Left cardiac atrium (tissue), 4 donors: ENCODE measurements around the gene GPR101. TPM values are rescaled to one million over a fixed set of nuclear protein-coding genes. Genes with fewer than 3 reads are reported as not detected.
"Not testable (repeated sequence)": the region's sequence is repeated elsewhere in the genome, so short reads cannot be mapped to it uniquely, and the experiment has no call there.

Experiments
- ATAC-seq, 2 donors: fragments of 200-7000 bp; cut with Tn5 transposase; one replicate each; pipeline ENCODE4 v1.9.1; 2020; ENCODE audit warnings: mild to moderate bottlenecking in 2 of 2, moderate library complexity in 2 of 2
- DNase-seq: peaks from one replicate; pipeline ENCODE4 v3.0.0-alpha.2; 2020
- intact Hi-C, 2 donors: fragments of 100-400 bp; cut with DNase I; formaldehyde crosslinking; loops; one replicate each; pipeline versions ENCODE4 v1.14.1 to v1.15.1; 2022 to 2023
- total RNA-seq, 2 donors: library from RNA; stranded (reverse); fragmentation: NEBNext Ultra II Directional; extraction: Animal tissue kit (Norgen Biotek cat#: 25700); gene quantifications; one replicate each; pipeline ENCODE4 v1.2.1, GENCODE V29; 2021
- donor health status: DM: no; HTN: yes; CAD: no.
- donor health status: DM: no; HTN: yes; CAD: no; lungs with severe emphysema.
- donor health status: DM: yes; HTN: yes; CAD: no.
- donor health status: Dilated cardiomyopathy.

GPR101 gene
- total RNA-seq, 2 donors from 2014 or later: not detected

DNA sequence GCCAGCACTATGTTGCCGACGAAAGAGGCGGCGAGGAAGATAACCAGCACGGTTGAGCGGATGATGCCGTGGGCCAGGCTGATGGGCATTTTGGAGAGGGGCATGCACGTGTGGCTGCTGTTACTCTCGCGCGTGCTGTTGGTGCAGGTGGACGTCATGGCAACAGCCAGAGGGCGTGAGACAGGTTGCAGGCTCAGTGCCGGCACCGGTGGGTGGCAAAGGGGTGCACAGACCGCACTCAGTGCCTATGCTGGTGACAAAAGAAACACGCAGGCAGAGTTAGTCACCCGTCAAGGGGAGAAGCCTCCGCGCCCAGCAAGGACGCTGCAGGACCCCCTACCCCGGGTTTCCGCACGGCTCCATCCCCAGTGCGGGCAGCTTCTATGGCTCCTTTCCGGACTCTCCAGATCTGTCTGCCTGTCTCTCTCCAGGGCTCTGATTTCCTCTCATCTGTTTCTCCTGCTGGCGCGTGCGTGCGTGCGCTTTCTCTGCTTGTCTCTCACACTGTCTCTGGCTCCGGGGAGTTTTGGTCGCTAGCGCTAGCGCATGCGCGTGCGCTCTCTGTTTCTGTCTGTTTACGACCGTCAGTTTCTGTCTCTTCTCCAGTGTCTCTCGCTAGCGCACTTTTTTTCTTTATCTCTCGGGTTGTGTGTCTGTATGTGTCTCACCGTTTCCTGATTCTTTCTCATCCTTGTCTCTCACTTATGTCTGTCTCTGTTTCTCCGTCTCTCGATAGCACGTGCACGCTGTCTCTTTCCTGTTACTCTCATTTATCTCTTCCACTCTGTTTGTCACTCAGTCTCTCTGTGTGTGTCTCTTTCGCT is 2.1 kb downstream of the GPR101 start:
- ATAC-seq (peak; percentile 38 to 59), DNase-seq (peak; percentile 25)
- intact Hi-C loops: no loop called here

DNA sequence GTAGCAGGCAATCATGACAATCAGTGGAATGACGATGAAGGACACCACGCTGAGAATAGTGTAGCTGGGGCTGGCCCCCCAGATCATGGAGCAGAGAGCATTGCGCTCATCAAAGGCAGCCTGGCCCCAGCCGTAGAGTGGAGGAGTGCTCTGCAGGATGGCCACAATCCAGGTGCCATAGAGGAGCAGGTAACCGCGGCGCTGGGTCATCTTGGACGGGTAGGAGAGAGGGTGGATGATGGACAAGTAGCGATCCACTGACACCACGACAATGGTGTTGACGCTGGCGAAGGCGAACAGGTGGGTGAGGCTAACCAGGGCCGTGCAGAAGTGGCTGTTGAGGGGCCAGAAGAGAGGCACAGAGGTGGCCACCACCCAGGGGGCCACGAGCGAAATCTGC is 2.8 kb downstream of the GPR101 start:
- intact Hi-C loops: no loop called here
- no peak for ATAC-seq
- no peak for DNase-seq

DNA sequence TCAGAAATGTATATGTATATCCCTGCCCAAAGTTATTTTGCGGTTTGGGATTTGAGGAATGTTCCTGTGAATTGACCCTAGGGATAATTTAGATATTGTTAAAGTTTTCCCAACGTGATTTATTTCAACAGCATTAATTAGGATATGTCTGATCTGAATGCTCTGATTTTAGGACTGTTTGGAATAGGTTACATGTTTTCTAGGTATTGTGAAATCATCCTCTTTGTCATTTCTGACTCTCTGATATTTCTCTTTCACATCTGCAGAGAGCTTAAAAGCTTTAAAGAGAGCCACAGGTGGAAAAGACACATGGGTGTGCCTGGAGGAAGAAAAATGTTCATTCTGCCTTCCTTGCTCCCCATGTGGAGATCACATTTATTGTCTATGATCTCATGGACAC is 5.1 kb downstream of the GPR101 start:
- intact Hi-C loops: no loop called here
- ATAC-seq: no peak
- DNase-seq: no peak

DNA sequence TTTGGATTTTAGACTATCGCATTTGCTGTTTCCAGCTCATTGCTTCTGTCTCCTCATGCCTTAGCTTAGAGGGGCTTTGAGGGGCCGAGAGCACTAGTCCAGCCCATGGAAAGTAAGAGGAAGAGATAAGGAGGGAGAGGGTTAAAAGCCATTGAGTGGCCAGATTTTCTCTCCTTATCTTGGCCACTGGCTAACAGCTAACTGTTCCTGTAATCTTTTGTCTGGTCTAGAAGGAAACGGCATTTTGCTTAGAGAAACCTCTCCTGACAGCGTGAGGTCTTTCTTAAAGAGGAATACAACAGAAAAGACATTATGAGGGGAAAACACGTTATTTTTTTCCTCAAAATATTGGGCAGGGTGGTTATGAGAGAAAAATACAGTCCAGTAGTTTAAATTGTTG is 7.9 kb downstream of the GPR101 start:
- DNase-seq (no peak), ATAC-seq (no peak)
- intact Hi-C loops: no loop called here

DNA sequence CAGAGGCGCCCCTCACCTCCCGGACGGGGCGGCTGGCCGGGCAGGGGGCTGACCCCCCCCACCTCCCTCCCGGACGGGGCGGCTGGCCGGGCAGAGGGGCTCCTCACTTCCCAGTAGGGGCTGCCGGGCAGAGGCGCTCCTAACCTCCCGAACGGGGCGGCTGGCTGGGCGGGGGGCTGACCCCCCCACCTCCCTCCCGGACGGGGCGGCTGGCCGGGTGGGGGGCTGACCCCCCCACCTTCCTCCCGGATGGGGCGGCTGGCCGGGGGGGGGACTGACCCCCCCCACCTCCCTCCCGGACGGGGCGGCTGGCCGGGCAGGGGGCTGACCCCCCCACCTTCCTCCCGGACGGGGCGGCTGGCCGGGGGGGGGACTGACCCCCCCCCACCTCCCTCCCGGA is 33.6 kb downstream of the GPR101 start:
- intact Hi-C loops, ATAC-seq, DNase-seq: not testable (repeated sequence)

DNA sequence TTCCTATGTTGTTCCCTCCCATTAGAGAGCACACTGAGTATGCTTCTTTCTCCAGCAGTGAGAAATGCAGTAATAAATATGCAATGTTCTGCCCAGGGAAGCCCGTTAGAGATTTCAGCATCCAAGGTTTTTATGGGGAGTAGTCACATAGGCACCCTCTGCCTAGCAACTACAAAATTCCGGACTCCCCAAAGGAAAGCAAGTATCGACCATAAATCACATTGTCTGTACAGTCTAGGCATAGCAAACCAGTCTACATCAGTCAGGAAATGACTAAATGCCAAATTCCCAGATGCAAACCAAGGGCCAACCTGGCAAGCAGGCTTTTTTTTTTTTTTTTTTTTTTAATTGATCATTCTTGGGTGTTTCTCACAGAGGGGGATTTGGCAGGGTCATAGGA is 34.8 kb downstream of the GPR101 start:
- no peak for ATAC-seq
- intact Hi-C loops: no loop called here
- DNase-seq: no peak

Other genes starting within 250 kb of the GPR101 start
- 100 to 1,000 TPM in 1 of 2 donors, 10 to 100 TPM in 1; 71.7 to 104 TPM for gene RBMX, start 153.3 kb downstream of the GPR101 start, total RNA-seq